HG02884 (cell line): ENCODE results near the gene E2F7.
A peak's percentile ranks its signal among the peaks of the same experiment; 100 is the strongest.

Experiments
- ATAC-seq: cut with Tn5 transposase; IDR thresholded peaks from one replicate; pipeline ENCODE4 v1.9.1; 2021; ENCODE audit warnings: mild to moderate bottlenecking, moderate library complexity; ENCODE audit not compliant: unreplicated experiment

The E2F7 gene

GRCh38 chr12:77023501-77023900, 41.9 kb downstream of the E2F7 start:
- ATAC-seq: no peak

GRCh38 chr12:77019920-77020319, 45.4 kb downstream of the E2F7 start:
- no peak for ATAC-seq

- ATAC-seq: no peak
Measured at GRCh38 chr12:77016606-77017005, 48.8 kb downstream of the E2F7 start.

GRCh38 chr12:77013091-77013490, 52.3 kb downstream of the E2F7 start:
- no peak for ATAC-seq

GRCh38 chr12:77010691-77011548, 54.4 kb downstream of the E2F7 start:
- peak; percentile 92 for ATAC-seq

- ATAC-seq: no peak
Measured at GRCh38 chr12:77007476-77007875, 57.9 kb downstream of the E2F7 start.

- ATAC-seq: no peak
Measured at GRCh38 chr12:77005611-77006098, 59.7 kb downstream of the E2F7 start.

GRCh38 chr12:77003914-77004313, 61.5 kb downstream of the E2F7 start:
- no peak for ATAC-seq

GRCh38 chr12:77003246-77003645, 62.1 kb downstream of the E2F7 start:
- no peak for ATAC-seq

- no peak for ATAC-seq
Measured at GRCh38 chr12:77002382-77002781, 63.0 kb downstream of the E2F7 start.

- ATAC-seq: no peak
Measured at GRCh38 chr12:77001276-77001675, 64.1 kb downstream of the E2F7 start.

- no peak for ATAC-seq
Measured at GRCh38 chr12:76998908-76999556, 66.3 kb downstream of the E2F7 start.

- ATAC-seq: no peak
Measured at GRCh38 chr12:76998386-76998785, 67.0 kb downstream of the E2F7 start.

GRCh38 chr12:76997011-76997780, 68.2 kb downstream of the E2F7 start:
- no peak for ATAC-seq

- ATAC-seq: no peak
Measured at GRCh38 chr12:76990716-76991115, 74.7 kb downstream of the E2F7 start.

- ATAC-seq: no peak
Measured at GRCh38 chr12:76984566-76984965, 80.8 kb downstream of the E2F7 start.

- no peak for ATAC-seq
Measured at GRCh38 chr12:76983420-76983819, 81.9 kb downstream of the E2F7 start.

GRCh38 chr12:76980196-76980595, 85.2 kb downstream of the E2F7 start:
- no peak for ATAC-seq

GRCh38 chr12:76976777-76977382, 88.5 kb downstream of the E2F7 start:
- no peak for ATAC-seq
